Esophagus muscularis mucosa (tissue), 4 donors: ENCODE measurements around the gene EGFL6. TPM values are rescaled to one million over a fixed set of nuclear protein-coding genes. Genes with fewer than 3 reads are reported as not detected.

Source experiments
- DNase-seq: peaks from one replicate; pipeline ENCODE4 v3.0.0-alpha.2; 2017; ENCODE audit errors: extremely low spot score
- H3K27ac ChIP-seq, 4 donors: fragments of 200-600 bp; sonication (generic); replicated peaks in 1 of 4; 1 replicate in 3 of 4; 2 replicates in 1 of 4; pipeline ENCODE4 v1.5.1; 2016 to 2019; ENCODE audit warnings: mild to moderate bottlenecking in 1 of 4
- H3K27me3 ChIP-seq, 4 donors: fragments of 200-600 bp; sonication (generic); one replicate each; pipeline versions ENCODE4 v1.5.1 to v1.6.0; 2016 to 2019
- H3K36me3 ChIP-seq, 4 donors: fragments of 200-600 bp; sonication (generic); one replicate each; pipeline ENCODE4 v1.5.1; 2016 to 2019
- H3K4me1 ChIP-seq, 4 donors: fragments of 200-600 bp; sonication (generic); one replicate each; pipeline ENCODE4 v1.5.1; 2016 to 2019
- H3K4me3 ChIP-seq, 4 donors: fragments of 200-600 bp; sonication (generic); 1 replicate in 2 of 4; 2 replicates in 2 of 4; pipeline ENCODE4 v1.5.1; 2016 to 2019; ENCODE audit warnings: mild to moderate bottlenecking in 4 of 4, moderate library complexity in 1 of 4
- H3K9me3 ChIP-seq, 4 donors: fragments of 200-600 bp; sonication (generic); 1 replicate in 3 of 4; 2 replicates in 1 of 4; pipeline ENCODE4 v1.5.1; 2016 to 2019
- EP300 ChIP-seq: sonication (generic); formaldehyde crosslinking; IDR thresholded peaks from one replicate; pipeline ENCODE4 v1.6.1; 2017; ENCODE audit warnings: antibody characterized with exemption
- POLR2A ChIP-seq: fragments of 450-650 bp; IDR thresholded peaks from one replicate; pipeline ENCODE4 v1.6.1; 2017; ENCODE audit warnings: antibody characterized with exemption, moderate library complexity, mild to moderate bottlenecking, low read depth
- POLR2AphosphoS5 ChIP-seq, 2 donors: sonication (generic); formaldehyde crosslinking; IDR thresholded peaks; one replicate each; pipeline ENCODE4 v1.6.1; 2017; ENCODE audit warnings: antibody characterized with exemption in 2 of 2
- WGBS: methylation state at CpG from one replicate; pipeline ENCODE4 v1.1.5; 2018; 5-methylcytosine and 5-hydroxymethylcytosine counted together
- intact Hi-C: fragments of 100-400 bp; cut with DNase I; formaldehyde crosslinking; loops from one replicate; pipeline ENCODE4 v1.15.1; 2023
- total RNA-seq, 4 donors: library from RNA; depleted of rRNA; stranded (reverse); fragments of >200 nt; gene quantifications; one replicate each; pipeline versions ENCODE4 v1.1.0 to v1.2.1, GENCODE V29; 2016
- TF ChIP-seq, protein P1 (sequence below), 3 experiments: fragments of 200-600 bp in 2 of 3; fragments of 450-650 bp in 1 of 3; sonication (generic) in 2 of 3; IDR thresholded peaks; one replicate each; pipeline ENCODE4 v1.5.1; 2017 to 2019; ENCODE audit warnings: antibody characterized with exemption in 3 of 3, mild to moderate bottlenecking in 2 of 3, moderate library complexity in 1 of 3

The EGFL6 gene
- total RNA-seq, 4 donors from 2014 or later = 0.17 to 0.19 TPM; not detected in 2

DNA sequence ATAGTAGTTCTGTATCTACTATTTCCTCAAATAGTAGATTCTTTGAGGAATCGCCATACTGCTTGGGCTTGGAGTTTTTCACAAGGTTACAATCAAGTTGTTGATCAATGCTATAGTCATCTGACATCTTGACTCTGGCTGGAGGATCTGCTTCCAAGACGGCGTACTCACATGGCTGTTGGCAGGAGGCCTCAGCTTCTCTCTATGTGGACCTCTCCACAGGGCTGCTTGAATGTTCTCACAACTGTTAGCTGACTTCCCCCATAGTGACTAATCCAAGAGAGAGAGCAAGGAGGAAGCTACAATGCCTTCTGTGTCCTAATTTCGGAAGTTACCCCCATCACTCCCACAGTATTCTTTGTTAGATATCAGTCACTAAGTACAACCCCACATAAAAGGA lies 10.3 kb downstream of the EGFL6 start:
- H3K4me3 ChIP-seq = no peak overlapping the region
- no peak for DNase-seq
- H3K4me1 ChIP-seq = no peaks in the 10 kb centered on the region
- intact Hi-C loops = no loop called here
- 86% methylated on average over 4 of the region's 4 CpGs for WGBS
- no peak overlapping the region for H3K27ac ChIP-seq
- H3K27me3 ChIP-seq = peaks cover 0 to 1% (median 0%) of the 10 kb centered on the region in 4 donors
- no peaks in the 10 kb centered on the region for H3K36me3 ChIP-seq
- H3K9me3 ChIP-seq = peaks cover 0 to 4% (median 0%) of the 10 kb centered on the region in 4 donors
- TF ChIP-seq, protein P1, sequence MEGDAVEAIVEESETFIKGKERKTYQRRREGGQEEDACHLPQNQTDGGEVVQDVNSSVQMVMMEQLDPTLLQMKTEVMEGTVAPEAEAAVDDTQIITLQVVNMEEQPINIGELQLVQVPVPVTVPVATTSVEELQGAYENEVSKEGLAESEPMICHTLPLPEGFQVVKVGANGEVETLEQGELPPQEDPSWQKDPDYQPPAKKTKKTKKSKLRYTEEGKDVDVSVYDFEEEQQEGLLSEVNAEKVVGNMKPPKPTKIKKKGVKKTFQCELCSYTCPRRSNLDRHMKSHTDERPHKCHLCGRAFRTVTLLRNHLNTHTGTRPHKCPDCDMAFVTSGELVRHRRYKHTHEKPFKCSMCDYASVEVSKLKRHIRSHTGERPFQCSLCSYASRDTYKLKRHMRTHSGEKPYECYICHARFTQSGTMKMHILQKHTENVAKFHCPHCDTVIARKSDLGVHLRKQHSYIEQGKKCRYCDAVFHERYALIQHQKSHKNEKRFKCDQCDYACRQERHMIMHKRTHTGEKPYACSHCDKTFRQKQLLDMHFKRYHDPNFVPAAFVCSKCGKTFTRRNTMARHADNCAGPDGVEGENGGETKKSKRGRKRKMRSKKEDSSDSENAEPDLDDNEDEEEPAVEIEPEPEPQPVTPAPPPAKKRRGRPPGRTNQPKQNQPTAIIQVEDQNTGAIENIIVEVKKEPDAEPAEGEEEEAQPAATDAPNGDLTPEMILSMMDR (IDR thresholded peaks at IDR 0.05) = no peak
- TF ChIP-seq EP300 = no peak
- TF ChIP-seq POLR2A = no peak
- no peak for TF ChIP-seq POLR2AphosphoS5 (IDR thresholded peaks at IDR 0.05)

DNA sequence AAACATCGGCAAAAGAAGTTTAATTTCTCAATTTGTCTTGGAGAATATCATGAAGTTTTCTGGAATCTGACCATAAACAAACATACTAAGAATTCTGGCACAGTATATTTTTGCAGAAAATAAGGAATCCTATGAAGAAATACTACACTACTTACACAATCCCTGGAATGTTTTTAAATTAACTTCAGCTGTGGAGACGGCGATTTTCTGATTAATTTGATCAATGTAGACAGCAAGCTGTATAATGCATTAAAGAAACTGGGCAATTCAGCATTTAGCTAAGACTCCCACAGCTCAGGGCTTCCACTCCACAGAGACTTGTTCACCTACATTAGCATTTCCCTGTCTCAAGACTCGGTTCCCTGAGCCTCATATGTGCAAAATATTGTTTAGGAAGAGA lies 12.2 kb downstream of the EGFL6 start:
- Histone ChIP-seq H3K27ac (no peak overlapping the region), H3K4me3 (no peak overlapping the region), H3K36me3 (no peaks in the 10 kb centered on the region), H3K4me1 (no peaks in the 10 kb centered on the region), H3K9me3 (peaks cover 0 to 10% (median 0%) of the 10 kb centered on the region in 4 donors), H3K27me3 (no peaks in the 10 kb centered on the region)
- no peak for TF ChIP-seq EP300
- no peak for TF ChIP-seq POLR2AphosphoS5 (IDR thresholded peaks at IDR 0.05)
- no peak for TF ChIP-seq POLR2A
- TF ChIP-seq, protein P1 (IDR thresholded peaks at IDR 0.05) = no peak
- 64% methylated on average over 4 of the region's 4 CpGs for WGBS
- DNase-seq = no peak
- intact Hi-C loops = no loop called here

DNA sequence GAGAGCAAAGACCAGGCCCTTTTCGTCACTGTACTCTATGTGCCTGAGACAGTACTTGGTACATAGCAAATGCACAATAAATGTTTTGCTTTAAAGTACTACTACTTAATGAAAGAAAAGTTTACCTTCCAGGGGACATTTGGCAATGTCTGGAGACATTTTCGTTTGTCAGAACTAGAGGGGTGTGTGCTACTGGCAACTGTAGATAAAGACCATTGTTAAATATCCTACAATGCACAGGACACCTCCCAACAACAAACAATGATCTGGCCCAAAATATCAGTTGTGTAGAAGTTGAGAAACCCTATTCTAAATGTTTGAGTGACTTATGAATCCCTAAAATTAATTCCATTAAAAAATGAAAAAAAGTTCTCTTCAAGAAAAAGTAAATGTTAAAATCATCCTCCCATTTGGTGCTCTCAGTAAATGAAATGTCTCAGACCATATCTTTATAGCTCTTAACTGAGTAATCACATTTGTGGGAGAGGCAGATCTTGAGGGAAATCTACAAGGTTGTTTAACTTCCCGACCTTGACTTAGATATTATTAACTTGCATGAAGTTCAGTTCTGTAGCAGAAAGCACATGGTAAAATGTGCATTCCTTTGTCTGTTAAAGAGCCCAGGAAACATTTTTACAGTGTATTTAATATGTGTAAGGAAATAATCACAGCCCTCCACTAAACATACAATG lies 18.5 kb downstream of the EGFL6 start:
- no peaks in the 10 kb centered on the region for H3K4me1 ChIP-seq
- no peak overlapping the region for H3K27ac ChIP-seq
- H3K4me3 ChIP-seq = no peak overlapping the region
- peaks cover 0 to 9% (median 0%) of the 10 kb centered on the region in 4 donors for H3K9me3 ChIP-seq
- no peak for TF ChIP-seq EP300
- no peak for TF ChIP-seq POLR2AphosphoS5 (IDR thresholded peaks at IDR 0.05)
- TF ChIP-seq, protein P1 (IDR thresholded peaks at IDR 0.05) = no peak
- TF ChIP-seq POLR2A = no peak
- no peaks in the 10 kb centered on the region for H3K27me3 ChIP-seq
- intact Hi-C loops = no loop called here
- no peaks in the 10 kb centered on the region for H3K36me3 ChIP-seq
- WGBS = 64% methylated on average over 3 of the region's 3 CpGs
- DNase-seq = no peak

DNA sequence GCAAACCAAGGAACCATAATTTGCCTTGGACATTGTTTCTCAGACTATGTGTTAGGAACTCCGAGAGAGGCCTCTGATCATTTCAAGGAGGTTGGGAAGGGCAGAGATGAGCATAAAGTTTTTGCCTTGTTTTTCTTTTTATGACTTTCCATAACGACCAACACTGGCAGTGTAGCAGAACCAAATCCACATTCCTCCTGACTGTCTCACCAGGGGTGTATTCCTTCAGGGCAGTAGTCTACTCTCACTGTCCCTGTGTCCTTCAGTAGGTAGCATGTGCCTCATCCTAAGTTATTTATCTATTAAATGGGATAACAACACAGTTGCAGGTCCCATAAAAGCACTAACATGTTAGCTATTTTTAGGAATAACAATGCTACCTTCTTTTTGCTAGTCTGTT lies 20.8 kb downstream of the EGFL6 start:
- H3K9me3 ChIP-seq = peaks cover 0 to 9% (median 0%) of the 10 kb centered on the region in 4 donors
- H3K27me3 ChIP-seq = no peaks in the 10 kb centered on the region
- TF ChIP-seq EP300 (no peak), POLR2A (no peak), POLR2AphosphoS5 (IDR thresholded peaks at IDR 0.05) (no peak)
- TF ChIP-seq, protein P1 (IDR thresholded peaks at IDR 0.05) = no peak
- H3K4me3 ChIP-seq = no peak overlapping the region
- H3K27ac ChIP-seq = no peak overlapping the region
- H3K36me3 ChIP-seq = no peaks in the 10 kb centered on the region
- H3K4me1 ChIP-seq = no peaks in the 10 kb centered on the region
- intact Hi-C loops = no loop called here
- 67% methylated on average over 2 of the region's 2 CpGs for WGBS
- DNase-seq = no peak

DNA sequence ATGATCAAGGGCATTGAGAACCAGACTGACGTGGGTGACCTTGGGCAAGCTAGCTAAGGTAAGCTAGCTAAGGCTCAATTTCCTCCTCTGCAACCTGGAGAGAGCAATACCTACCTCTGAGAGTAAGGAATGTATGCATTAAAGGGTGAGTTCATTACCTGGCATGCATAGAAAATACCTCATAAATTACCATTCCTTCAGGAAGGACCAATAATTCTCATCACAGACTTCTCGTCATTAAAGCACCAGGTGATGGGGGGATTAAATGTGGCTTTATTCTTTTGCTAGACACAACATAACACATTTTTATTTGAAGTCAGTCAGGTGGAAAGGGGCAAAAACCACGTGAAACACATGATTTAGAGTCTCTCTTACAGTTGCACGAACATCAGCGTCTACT lies 21.5 kb downstream of the EGFL6 start:
- Histone ChIP-seq H3K9me3 (peaks cover 0 to 9% (median 0%) of the 10 kb centered on the region in 4 donors), H3K27me3 (no peaks in the 10 kb centered on the region), H3K4me1 (no peaks in the 10 kb centered on the region), H3K36me3 (no peaks in the 10 kb centered on the region), H3K4me3 (no peak overlapping the region), H3K27ac (no peak overlapping the region)
- 56% methylated on average over 5 of the region's 5 CpGs for whole genome bisulfite sequencing
- TF ChIP-seq POLR2AphosphoS5 (IDR thresholded peaks at IDR 0.05) (no peak), POLR2A (no peak), EP300 (no peak)
- TF ChIP-seq, protein P1 (IDR thresholded peaks at IDR 0.05) = no peak
- DNase-seq = no peak
- intact Hi-C loops = no loop called here
